SH-SY5Y (cell line): ENCODE measurements around the gene HEMK1.

Experiments used
- GATA2 ChIP-seq: IDR thresholded peaks from 2 replicates; pipeline ENCODE4 v1.6.1; 2011; ENCODE audit warnings: mild to moderate bottlenecking, low read depth, low read length
- GATA3 ChIP-seq: IDR thresholded peaks from 2 replicates; pipeline ENCODE4 v1.6.1; 2011; ENCODE audit warnings: low read depth, mild to moderate bottlenecking, low read length, moderate library complexity

DNA sequence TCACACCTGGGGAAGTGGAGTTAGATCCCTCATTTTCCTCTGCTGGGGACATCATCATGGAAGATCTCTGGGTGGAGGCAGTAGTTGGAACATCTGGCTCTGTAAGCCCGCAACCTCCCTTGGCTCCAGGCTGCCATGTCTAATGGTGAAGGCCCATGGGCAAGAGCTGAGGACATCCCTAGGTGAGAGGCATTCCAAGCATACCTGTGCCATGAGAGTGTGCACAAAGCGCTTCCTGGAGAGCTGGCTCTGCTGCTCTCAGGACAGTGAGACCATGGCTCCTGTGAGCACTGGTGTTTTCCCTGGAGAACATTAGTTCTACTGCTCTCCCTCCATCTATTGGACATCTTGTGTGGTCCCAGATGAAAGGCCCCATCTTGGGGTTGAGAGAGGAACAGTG, 55.3 kb downstream of the HEMK1 start:
- TF ChIP-seq GATA2 (no peak), GATA3 (no peak)
